HL-60 (cell line): ENCODE measurements around the gene ZYG11A.

Experiments used
- DNase-seq, 2 experiments: peaks; one replicate each; pipeline ENCODE4 v3.0.0-alpha.2; 2010 to 2020; ENCODE audit warnings: low read depth in 1 of 2, low spot score in 1 of 2
- H3K27ac ChIP-seq: fragments of 250-450 bp; sonication (Bioruptor Pico); replicated peaks from 2 replicates; pipeline ENCODE4 v1.5.1; 2020; ENCODE audit warnings: mild to moderate bottlenecking, moderate library complexity
- H3K27me3 ChIP-seq: fragments of 250-450 bp; sonication (Bioruptor Pico); 2 replicates; pipeline ENCODE4 v1.5.1; 2021; ENCODE audit warnings: mild to moderate bottlenecking, moderate library complexity; ENCODE audit not compliant: insufficient read depth, poor library complexity, severe bottlenecking
- H3K4me3 ChIP-seq: replicated peaks from 2 replicates; pipeline ENCODE4 v1.5.1; 2011; ENCODE audit warnings: mild to moderate bottlenecking, control low read depth, low read length; ENCODE audit not compliant: insufficient read depth
- GABPA ChIP-seq: IDR thresholded peaks from 2 replicates; pipeline ENCODE4 v1.6.1; 2012; ENCODE audit warnings: low read depth
- POLR2AphosphoS5 ChIP-seq: IDR thresholded peaks from 2 replicates; pipeline ENCODE4 v1.6.1; 2012; ENCODE audit warnings: low read depth
- SPI1 ChIP-seq: IDR thresholded peaks from 2 replicates; pipeline ENCODE4 v1.6.1; 2012; ENCODE audit warnings: low read depth, mild to moderate bottlenecking, borderline replicate concordance
- TF ChIP-seq, protein P1 (sequence below): IDR thresholded peaks from one replicate; pipeline ENCODE4 v1.5.1; 2011; ENCODE audit warnings: low read length, control low read depth, inconsistent platforms; ENCODE audit not compliant: insufficient read depth
- TF ChIP-seq, protein P2 (sequence below): IDR thresholded peaks from 2 replicates; pipeline ENCODE4 v1.6.1; 2012; ENCODE audit warnings: low read depth; ENCODE audit not compliant: insufficient replicate concordance

Gene ZYG11A

DNA sequence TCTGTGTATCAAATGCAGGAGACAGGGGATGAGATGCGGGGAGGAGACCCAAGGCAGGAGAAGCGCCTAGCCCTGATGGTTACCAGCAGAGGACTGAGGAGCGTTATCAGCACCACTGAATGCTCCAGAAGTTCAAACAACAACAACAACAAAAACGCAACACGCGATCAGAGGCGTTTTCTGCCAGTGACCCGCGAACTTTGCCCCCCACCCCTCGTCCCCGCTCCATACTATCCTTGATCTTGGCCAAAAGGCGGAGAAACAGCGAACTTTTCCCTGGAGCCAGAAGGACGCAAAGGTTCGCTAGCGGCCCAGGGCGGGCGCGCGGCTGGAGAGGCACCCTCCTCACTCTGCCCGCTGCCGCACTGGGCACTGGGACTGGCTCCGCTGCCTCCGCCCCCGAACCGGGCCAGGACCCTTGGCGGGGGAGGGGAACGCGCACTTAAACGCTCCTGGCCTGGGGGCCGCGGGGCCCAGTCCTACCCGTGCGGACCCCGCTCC is 78.3 kb downstream of the ZYG11A start:
- no peak for DNase-seq
- no peak for TF ChIP-seq SPI1
- TF ChIP-seq, protein P1, sequence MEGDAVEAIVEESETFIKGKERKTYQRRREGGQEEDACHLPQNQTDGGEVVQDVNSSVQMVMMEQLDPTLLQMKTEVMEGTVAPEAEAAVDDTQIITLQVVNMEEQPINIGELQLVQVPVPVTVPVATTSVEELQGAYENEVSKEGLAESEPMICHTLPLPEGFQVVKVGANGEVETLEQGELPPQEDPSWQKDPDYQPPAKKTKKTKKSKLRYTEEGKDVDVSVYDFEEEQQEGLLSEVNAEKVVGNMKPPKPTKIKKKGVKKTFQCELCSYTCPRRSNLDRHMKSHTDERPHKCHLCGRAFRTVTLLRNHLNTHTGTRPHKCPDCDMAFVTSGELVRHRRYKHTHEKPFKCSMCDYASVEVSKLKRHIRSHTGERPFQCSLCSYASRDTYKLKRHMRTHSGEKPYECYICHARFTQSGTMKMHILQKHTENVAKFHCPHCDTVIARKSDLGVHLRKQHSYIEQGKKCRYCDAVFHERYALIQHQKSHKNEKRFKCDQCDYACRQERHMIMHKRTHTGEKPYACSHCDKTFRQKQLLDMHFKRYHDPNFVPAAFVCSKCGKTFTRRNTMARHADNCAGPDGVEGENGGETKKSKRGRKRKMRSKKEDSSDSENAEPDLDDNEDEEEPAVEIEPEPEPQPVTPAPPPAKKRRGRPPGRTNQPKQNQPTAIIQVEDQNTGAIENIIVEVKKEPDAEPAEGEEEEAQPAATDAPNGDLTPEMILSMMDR, result no peak
- TF ChIP-seq, protein P2, sequence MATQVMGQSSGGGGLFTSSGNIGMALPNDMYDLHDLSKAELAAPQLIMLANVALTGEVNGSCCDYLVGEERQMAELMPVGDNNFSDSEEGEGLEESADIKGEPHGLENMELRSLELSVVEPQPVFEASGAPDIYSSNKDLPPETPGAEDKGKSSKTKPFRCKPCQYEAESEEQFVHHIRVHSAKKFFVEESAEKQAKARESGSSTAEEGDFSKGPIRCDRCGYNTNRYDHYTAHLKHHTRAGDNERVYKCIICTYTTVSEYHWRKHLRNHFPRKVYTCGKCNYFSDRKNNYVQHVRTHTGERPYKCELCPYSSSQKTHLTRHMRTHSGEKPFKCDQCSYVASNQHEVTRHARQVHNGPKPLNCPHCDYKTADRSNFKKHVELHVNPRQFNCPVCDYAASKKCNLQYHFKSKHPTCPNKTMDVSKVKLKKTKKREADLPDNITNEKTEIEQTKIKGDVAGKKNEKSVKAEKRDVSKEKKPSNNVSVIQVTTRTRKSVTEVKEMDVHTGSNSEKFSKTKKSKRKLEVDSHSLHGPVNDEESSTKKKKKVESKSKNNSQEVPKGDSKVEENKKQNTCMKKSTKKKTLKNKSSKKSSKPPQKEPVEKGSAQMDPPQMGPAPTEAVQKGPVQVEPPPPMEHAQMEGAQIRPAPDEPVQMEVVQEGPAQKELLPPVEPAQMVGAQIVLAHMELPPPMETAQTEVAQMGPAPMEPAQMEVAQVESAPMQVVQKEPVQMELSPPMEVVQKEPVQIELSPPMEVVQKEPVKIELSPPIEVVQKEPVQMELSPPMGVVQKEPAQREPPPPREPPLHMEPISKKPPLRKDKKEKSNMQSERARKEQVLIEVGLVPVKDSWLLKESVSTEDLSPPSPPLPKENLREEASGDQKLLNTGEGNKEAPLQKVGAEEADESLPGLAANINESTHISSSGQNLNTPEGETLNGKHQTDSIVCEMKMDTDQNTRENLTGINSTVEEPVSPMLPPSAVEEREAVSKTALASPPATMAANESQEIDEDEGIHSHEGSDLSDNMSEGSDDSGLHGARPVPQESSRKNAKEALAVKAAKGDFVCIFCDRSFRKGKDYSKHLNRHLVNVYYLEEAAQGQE, result no peak
- no peak for TF ChIP-seq GABPA
- no peak for TF ChIP-seq POLR2AphosphoS5
- no peaks in the 10 kb centered on the region for H3K27me3 ChIP-seq
- peak overlapping the region; percentile 41 for H3K4me3 ChIP-seq
- no peak overlapping the region for H3K27ac ChIP-seq

DNA sequence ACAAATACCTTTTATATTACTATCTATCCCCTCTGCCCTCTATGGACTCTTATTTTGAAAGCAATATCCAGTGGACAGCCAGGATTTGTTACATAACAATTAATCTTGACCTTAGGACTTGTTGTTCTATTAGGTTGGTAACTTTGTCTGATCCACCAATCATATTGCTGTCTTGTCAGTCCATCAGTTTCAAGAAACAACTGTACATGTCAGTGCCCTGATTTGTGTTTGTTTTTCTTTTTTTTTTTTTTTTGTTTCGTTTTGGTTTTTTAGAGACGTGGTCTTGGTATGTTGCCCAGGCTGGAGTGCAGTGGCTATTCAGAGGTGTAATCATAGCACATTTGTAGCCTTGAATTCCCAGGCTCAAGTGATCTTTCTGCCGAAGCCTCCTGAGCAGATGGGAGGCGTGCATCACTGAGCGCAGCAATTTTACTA is 83.0 kb downstream of the ZYG11A start:
- no peaks in the 10 kb centered on the region for H3K27me3 ChIP-seq
- H3K27ac ChIP-seq, result no peak overlapping the region
- H3K4me3 ChIP-seq, result no peak overlapping the region
- no peak for DNase-seq
- TF ChIP-seq, protein P2, result no peak
- TF ChIP-seq, protein P1, result no peak
- TF ChIP-seq SPI1, result no peak
- no peak for TF ChIP-seq POLR2AphosphoS5

DNA sequence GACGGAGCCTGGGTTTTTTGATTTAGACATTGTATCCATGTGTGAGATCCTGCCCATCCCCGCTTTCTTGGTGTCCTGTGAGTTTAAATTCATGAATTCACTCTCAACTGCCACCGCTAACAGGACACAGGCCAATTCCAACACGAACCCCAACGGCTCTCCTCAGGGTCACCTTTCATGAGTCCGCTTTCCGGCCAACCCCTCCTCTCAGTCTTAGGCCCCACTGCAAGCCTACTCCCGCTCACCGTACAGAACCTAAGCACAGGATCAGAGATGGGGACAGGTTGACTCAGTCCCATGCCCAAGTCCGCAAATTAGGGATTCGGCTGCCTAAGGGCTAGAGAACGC is 84.3 kb downstream of the ZYG11A start:
- Histone ChIP-seq H3K27ac (peak overlapping the region; percentile 77; the same call in 1 of the 2 replicates), H3K27me3 (no peaks in the 10 kb centered on the region), H3K4me3 (peak overlapping the region; percentile 65)
- no peak for TF ChIP-seq GABPA
- TF ChIP-seq, protein P2, result no peak
- no peak for TF ChIP-seq SPI1
- TF ChIP-seq, protein P1, result no peak
- no peak for TF ChIP-seq POLR2AphosphoS5
- no peak for DNase-seq
